Activated naive CD8-positive, alpha-beta T cell treated with anti-CD3 and anti-CD28 coated beads, Interleukin-2, amount 10 ng/mL, durations not matched to agents 7 days and 5 days (primary cell): ENCODE results near the gene NRCAM. TPM values are rescaled to one million over a fixed set of nuclear protein-coding genes. Genes with fewer than 3 reads are reported as not detected.
"Not testable (repeated sequence)": the region's sequence is repeated elsewhere in the genome, so short reads cannot be mapped to it uniquely, and the experiment has no call there.

ENCODE experiments used
- ATAC-seq: fragments of 150-1000 bp; cut with Tn5 transposase; one replicate; pipeline ENCODE4 v1.10.0; 2021; ENCODE audit warnings: low read depth, moderate library complexity
- POLR2A ChIA-PET: fragments of 350-600 bp; sonication (Branson Sonifier 250); formaldehyde crosslinking; loops from one replicate; lab custom pipeline; 2021; ENCODE audit warnings: antibody characterized with exemption; lab: Charles Lee
- DNase-seq: peaks from one replicate; pipeline ENCODE4 v3.0.0; 2021
- H3K27ac Mint-ChIP-seq: one replicate; pipeline ENCODE4 v1.8.0; 2022; ENCODE audit warnings: mild to moderate bottlenecking, mixed read lengths
- H3K27me3 Mint-ChIP-seq: one replicate; pipeline ENCODE4 v1.8.0; 2022; ENCODE audit warnings: mild to moderate bottlenecking, moderate library complexity, mixed read lengths
- H3K36me3 Mint-ChIP-seq: one replicate; pipeline ENCODE4 v1.8.0; 2021; ENCODE audit warnings: mild to moderate bottlenecking, mixed read lengths
- H3K4me1 Mint-ChIP-seq: one replicate; pipeline ENCODE4 v1.8.0; 2021; ENCODE audit warnings: mixed read lengths
- H3K4me3 Mint-ChIP-seq: one replicate; pipeline ENCODE4 v1.8.0; 2022; ENCODE audit warnings: mild to moderate bottlenecking, moderate library complexity, mixed read lengths
- H3K9me3 Mint-ChIP-seq: one replicate; pipeline ENCODE4 v1.8.0; 2021; ENCODE audit warnings: mixed read lengths
- total RNA-seq, 2 experiments: library from RNA; stranded (reverse); gene quantifications; one replicate each; pipeline ENCODE4 v1.2.3, GENCODE V29; 2021

The NRCAM gene
- total RNA-seq, 2 experiments from 2014 or later: 0.50 to 0.99 TPM

DNA sequence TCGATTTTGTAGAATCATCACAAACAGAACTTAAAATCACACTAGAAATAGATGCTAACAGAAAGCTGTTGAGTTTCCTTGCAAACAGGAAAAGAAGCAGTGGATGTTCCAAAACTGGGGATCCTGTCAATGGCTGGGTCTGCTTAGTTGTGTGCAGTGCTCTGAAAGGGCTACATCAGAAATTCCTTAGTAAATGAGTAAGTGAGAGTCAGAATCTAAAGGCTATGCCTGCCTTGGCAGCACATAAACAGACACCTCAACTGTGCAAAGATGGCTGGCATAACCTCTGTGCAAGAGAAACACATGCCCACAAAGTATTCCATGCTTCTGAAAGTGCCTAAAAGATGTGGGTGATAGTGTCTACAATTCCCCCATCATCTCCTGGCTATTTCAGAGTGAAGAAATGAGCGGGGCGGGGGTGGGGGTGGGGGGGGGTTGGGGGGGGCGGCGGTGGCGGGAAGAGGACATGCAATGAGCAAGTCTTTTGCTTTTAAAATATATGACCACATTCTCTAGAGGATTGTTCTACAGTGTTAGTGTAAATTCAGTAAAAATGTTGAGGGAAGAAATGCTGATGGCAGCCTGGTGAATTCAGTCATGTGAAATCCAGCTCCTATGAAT, 187.9 kb downstream of the NRCAM start:
- no peak overlapping the region for H3K4me3 Mint-ChIP-seq
- no peaks in the 10 kb centered on the region for H3K27me3 Mint-ChIP-seq
- ATAC-seq: no peak

DNA sequence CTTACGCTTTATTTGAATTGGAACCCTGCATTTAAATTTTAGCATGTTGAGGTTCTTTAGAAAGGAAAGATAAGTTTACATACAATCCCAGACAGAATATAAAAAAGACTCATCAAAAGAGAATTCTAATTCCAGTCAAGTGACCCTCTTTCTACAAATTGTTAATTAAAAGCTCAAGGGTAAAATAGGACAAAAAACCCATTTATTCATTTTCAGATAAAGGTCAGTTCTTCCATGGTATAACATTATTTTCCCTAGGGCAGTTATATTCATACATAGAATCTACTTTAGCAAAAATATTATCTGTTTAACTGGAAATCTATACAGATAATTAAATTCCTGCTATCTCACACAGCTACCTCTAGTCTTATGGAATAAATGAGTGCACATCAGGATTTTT, 188.6 kb downstream of the NRCAM start:
- no peaks in the 10 kb centered on the region for H3K9me3 Mint-ChIP-seq
- DNase-seq: no peak
- peaks cover 7% of the 10 kb centered on the region for H3K4me1 Mint-ChIP-seq
- no peak for ATAC-seq
- no peaks in the 10 kb centered on the region for H3K36me3 Mint-ChIP-seq
- H3K4me3 Mint-ChIP-seq: no peak overlapping the region
- POLR2A ChIA-PET: no interaction called here
- no peak overlapping the region for H3K27ac Mint-ChIP-seq
- no peaks in the 10 kb centered on the region for H3K27me3 Mint-ChIP-seq

More for the DNA sequence above, 187.9 kb downstream of the NRCAM start:
- POLR2A ChIA-PET: no interaction called here
- no peaks in the 10 kb centered on the region for H3K9me3 Mint-ChIP-seq
- H3K36me3 Mint-ChIP-seq: no peaks in the 10 kb centered on the region
- H3K4me1 Mint-ChIP-seq: peaks cover 7% of the 10 kb centered on the region
- DNase-seq: no peak
- H3K27ac Mint-ChIP-seq: no peak overlapping the region

DNA sequence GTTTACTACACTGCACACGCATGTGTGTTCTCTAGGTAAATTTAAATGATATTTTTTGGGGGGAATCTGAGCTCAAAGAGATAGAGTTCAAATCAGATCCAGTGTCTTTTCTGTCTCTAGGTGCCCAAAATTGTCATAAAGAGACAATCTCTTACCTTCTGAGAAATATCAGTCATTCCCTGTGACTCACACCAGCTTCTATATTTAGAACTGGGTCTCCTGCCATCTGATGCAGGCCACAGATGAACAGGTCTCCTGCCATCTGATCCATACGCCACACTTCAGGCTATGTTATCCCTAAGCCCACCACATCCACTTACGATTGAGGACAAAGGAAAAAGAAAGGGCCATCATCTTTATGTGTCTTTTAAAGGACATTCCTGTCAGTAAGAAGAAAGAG, 189.7 kb downstream of the NRCAM start:
- Mint-ChIP-seq H3K9me3 (no peaks in the 10 kb centered on the region), H3K27ac (no peak overlapping the region), H3K4me1 (peaks cover 7% of the 10 kb centered on the region), H3K36me3 (no peaks in the 10 kb centered on the region), H3K4me3 (no peak overlapping the region), H3K27me3 (no peaks in the 10 kb centered on the region)
- ATAC-seq (no peak), DNase-seq (no peak)
- POLR2A ChIA-PET: no interaction called here

DNA sequence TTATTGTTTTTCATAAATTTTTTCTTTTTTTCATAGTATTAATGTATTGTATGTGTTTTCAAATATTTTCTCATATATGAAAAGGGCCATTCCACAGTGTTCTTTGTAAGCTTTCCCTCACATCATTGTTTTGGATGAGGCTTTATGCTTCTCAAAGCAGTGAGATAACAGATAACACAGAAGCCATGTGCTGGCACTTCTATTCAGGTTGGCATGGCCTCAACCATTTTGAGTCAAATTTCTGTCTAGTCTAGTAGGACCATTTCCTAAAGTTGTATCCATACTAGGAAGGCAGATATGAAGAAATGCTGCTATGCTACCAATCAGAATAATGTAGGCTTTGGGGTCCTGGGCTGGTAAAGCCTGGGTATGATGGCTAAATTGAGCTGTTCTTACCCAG, 190.2 kb downstream of the NRCAM start:
- Mint-ChIP-seq H3K27me3 (no peaks in the 10 kb centered on the region), H3K9me3 (no peaks in the 10 kb centered on the region), H3K36me3 (no peaks in the 10 kb centered on the region), H3K4me3 (no peak overlapping the region), H3K27ac (no peak overlapping the region), H3K4me1 (peaks cover 7% of the 10 kb centered on the region)
- POLR2A ChIA-PET: no interaction called here
- ATAC-seq: no peak
- DNase-seq: no peak

DNA sequence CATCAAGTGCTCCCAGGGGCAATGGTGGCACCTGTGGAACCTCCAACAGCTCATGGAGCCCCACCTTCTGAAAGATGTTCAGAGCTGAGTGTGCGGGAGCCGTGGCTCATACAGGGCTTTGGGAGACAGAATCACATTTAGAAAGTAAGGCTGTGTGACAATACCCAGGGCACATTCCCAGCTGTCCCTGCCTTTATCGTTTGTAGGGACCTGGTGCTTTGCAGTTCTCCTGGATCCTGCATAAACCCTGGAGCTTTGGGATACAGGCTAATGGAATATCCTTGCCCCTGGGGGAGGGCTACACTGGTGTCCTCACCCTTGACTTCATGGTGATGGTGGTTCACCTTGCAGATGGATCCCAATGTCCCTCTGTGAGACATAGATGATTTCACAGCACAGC, 191.2 kb downstream of the NRCAM start:
- ATAC-seq (no peak), DNase-seq (no peak)
- Mint-ChIP-seq H3K4me3 (no peak overlapping the region), H3K27me3 (no peaks in the 10 kb centered on the region), H3K36me3 (no peaks in the 10 kb centered on the region), H3K4me1 (peaks cover 2% of the 10 kb centered on the region), H3K27ac (no peak overlapping the region), H3K9me3 (peaks cover 2% of the 10 kb centered on the region)
- POLR2A ChIA-PET: no interaction called here

DNA sequence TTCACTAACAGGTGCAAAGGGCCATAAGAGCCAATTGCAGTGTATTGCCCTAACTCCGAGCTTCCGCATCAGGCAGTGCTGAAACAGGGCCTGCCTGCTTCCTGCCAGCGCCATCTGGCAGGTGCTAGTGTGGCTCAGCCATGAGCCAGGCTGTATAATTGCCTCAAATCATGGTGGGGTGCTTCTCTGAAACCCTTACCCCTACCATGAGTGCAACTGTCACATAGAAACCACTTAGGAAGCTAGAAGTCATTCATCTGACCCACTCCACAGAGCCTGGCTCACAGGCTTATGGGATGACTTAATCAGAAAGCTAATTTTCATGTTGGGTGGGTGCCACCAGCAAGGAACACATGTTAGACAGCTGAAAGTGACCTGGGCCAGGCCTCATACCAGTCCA, 192.8 kb downstream of the NRCAM start:
- Mint-ChIP-seq H3K27ac (no peak overlapping the region), H3K4me1 (no peaks in the 10 kb centered on the region), H3K36me3 (no peaks in the 10 kb centered on the region), H3K27me3 (no peaks in the 10 kb centered on the region), H3K9me3 (peaks cover 7% of the 10 kb centered on the region), H3K4me3 (no peak overlapping the region)
- ATAC-seq: no peak
- DNase-seq: no peak
- POLR2A ChIA-PET: no interaction called here

DNA sequence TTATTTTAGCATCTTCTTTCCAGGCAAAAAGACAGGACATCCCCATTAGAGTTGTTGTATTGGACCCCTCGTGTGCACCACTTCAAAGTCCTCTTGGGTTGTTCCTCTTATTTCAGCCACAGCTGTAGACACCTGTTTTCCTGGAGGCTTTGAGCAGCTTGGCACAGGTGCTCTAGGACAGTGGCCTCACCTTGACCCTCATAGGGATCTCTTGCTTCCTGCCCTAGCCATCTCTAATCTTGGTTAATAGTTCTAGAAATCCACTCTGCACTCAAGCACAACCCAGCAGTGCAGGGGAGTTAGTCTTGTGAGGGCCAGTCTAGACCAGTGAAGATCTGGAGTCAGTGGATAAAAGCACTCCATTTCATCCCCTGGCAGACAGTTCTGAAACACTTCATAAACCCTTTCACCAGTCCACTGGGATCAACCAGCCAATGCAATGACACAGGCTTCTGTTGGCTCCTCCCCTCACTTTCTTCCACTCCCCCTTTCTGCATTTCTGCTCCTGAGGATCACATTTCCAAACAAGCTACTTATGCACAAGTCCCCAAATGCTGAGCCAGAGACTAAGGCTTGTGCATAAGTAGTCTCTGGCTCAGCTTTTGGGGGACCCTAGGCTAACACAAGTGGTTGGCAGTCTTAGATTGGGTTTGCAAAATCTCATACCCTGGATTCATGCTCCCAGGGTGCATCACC, 194.5 kb downstream of the NRCAM start:
- Mint-ChIP-seq H3K4me1 (no peaks in the 10 kb centered on the region), H3K36me3 (no peaks in the 10 kb centered on the region), H3K27me3 (no peaks in the 10 kb centered on the region), H3K4me3 (no peak overlapping the region), H3K27ac (no peak overlapping the region), H3K9me3 (peaks cover 8% of the 10 kb centered on the region)
- ATAC-seq (no peak), DNase-seq (no peak)
- POLR2A ChIA-PET: no interaction called here

DNA sequence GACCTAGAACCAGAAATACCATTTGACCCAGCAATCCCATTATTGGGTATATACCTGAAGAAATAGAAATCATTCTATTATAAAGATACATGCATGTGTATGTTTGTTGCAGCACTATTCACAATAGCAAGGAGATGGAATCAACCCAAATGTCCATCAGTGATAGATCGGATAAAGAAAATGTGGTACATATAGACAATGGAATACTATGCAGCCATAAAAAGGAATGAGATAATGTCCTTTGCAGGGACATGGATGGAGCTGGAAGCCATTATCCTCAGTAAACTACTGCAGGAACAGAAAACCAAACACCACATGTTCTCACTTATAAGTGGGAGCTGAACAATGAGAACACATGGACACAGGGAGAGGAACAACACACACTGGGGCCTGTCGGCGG, 196.8 kb downstream of the NRCAM start:
- POLR2A ChIA-PET, H3K36me3 Mint-ChIP-seq, H3K4me3 Mint-ChIP-seq, H3K27me3 Mint-ChIP-seq, ATAC-seq, H3K4me1 Mint-ChIP-seq, H3K9me3 Mint-ChIP-seq, H3K27ac Mint-ChIP-seq, DNase-seq: not testable (repeated sequence)

DNA sequence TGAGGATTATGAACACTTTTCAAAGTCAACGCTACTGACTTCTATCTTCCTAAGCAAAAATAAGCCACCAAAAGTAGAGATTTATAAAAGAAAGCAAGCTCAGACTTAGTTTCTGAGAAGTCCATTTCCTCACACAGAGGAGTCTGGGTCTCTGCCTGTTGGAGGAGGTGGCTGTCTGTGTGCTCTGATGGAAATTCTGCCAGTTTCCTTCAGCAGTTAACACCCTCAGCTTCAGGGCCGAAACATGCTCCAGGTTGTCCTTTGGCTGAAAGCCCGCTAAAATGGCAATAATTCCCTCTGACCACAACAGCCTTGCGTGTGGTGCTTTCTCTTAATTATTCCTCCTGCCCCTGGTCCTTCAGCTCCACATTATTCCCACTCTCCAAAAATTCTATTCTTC, 198.3 kb downstream of the NRCAM start:
- Mint-ChIP-seq H3K4me3 (no peak overlapping the region), H3K4me1 (no peaks in the 10 kb centered on the region), H3K27me3 (no peaks in the 10 kb centered on the region), H3K9me3 (peaks cover 8% of the 10 kb centered on the region), H3K36me3 (no peaks in the 10 kb centered on the region), H3K27ac (no peak overlapping the region)
- POLR2A ChIA-PET: no interaction called here
- ATAC-seq (no peak), DNase-seq (no peak)

DNA sequence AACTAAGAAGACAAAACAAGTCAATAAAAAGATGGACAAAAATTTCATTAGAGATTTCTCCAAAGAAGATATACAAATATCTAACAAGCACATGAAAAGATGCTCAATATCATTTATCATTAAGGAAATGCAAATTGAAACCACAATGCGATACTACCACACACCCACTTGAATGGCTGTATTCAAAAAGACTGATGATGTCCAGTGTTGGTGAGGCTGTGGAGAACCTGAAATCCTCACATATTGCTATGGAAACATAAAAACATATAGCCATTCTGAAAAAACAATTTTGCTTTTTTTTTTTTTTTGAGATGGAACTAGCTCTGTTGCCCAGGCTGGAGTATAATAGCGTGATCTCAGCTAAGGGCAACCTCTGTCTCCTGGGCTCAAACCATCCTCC, 202.0 kb downstream of the NRCAM start:
- no peak overlapping the region for H3K27ac Mint-ChIP-seq
- H3K36me3 Mint-ChIP-seq: no peaks in the 10 kb centered on the region
- H3K9me3 Mint-ChIP-seq: peaks cover 2% of the 10 kb centered on the region
- H3K4me1 Mint-ChIP-seq: no peaks in the 10 kb centered on the region
- ATAC-seq: no peak
- H3K4me3 Mint-ChIP-seq: no peak overlapping the region
- no peaks in the 10 kb centered on the region for H3K27me3 Mint-ChIP-seq
- no peak for DNase-seq
- POLR2A ChIA-PET: no interaction called here

DNA sequence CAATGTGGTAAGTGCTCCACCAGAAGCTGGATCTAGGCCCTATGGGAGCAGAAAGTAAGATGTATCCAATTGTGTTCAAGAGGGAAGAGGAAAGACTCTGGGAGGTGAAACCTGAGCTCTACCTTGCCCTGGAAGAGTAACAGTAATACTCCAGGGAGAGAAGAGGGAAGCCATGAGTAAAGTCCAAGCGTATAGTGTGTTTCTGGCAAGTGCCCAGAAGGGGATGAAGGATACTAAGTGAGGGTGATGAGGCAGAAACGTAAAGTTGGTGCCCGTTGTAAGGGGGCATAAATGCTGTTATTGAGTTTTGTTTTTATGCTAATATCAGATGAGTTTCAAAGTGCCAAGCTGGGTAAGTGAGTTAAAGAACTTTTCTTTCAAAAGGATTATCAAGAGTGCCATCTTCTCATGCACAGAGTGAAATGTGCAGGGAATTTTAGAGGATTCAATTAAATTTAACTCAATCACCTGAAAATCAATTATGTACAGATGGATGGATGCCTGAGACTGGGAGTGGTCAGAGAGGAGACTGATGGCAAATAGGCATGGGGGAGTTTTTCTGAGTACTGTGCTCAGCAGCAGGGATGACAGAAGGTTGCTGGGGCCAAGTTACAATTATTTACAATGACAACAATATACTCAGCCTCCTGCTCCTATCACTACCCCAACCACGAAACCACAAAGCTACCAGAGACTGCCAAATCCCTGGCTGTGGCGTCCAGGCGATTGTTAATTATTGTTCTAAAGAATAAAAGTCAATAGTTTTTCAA, 202.8 kb downstream of the NRCAM start:
- ATAC-seq: no peak
- H3K36me3 Mint-ChIP-seq: no peaks in the 10 kb centered on the region
- peaks cover 1% of the 10 kb centered on the region for H3K9me3 Mint-ChIP-seq
- POLR2A ChIA-PET: no interaction called here
- H3K4me3 Mint-ChIP-seq: no peak overlapping the region
- no peaks in the 10 kb centered on the region for H3K27me3 Mint-ChIP-seq
- H3K4me1 Mint-ChIP-seq: no peaks in the 10 kb centered on the region
- DNase-seq: no peak
- H3K27ac Mint-ChIP-seq: no peak overlapping the region

DNA sequence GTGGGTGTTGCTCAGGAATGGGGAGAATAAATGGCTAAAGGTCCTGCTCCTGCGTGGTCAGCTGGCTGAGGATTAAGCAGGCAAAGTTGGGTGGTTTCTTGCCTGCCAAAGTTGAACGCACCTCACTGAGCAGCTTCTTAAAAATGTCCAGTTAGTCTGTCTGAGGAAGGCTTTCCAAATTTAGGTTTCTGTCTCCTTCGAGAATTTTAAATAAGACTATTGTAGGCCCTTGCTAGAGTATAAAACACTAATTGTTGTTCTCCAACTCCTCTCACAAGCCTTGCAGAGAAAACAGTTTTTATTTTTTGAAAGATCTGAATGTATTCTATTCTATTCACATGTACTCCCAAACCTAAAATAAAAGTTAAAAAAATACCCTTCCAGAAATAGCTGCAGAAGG, 204.1 kb downstream of the NRCAM start:
- no peak overlapping the region for H3K27ac Mint-ChIP-seq
- H3K9me3 Mint-ChIP-seq: peaks cover 1% of the 10 kb centered on the region
- no peak overlapping the region for H3K4me3 Mint-ChIP-seq
- DNase-seq (no peak), ATAC-seq (no peak)
- no peaks in the 10 kb centered on the region for H3K4me1 Mint-ChIP-seq
- H3K36me3 Mint-ChIP-seq: no peaks in the 10 kb centered on the region
- no peaks in the 10 kb centered on the region for H3K27me3 Mint-ChIP-seq
- POLR2A ChIA-PET: no interaction called here

DNA sequence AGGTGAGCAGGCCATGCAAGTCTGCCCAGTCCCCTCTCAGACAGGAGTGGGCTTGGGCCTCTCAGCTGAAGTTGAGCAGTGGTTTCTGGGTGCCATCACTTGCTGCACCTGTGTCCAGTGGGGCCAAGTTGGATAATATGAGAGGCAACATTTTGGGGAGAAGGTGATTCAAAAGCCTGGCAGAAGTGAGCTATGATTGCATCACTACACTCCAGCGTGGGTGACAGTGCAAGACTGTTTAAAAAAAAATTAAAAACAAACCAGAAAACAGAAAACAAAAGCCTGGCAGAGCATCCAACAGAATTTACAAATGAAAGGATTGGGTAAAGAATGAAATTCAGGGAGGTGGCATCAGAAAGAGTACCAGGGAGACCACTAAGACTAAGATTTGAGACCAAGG, 204.5 kb downstream of the NRCAM start:
- no peaks in the 10 kb centered on the region for H3K36me3 Mint-ChIP-seq
- H3K9me3 Mint-ChIP-seq: no peaks in the 10 kb centered on the region
- ATAC-seq (no peak), DNase-seq (no peak)
- no peak overlapping the region for H3K4me3 Mint-ChIP-seq
- H3K27ac Mint-ChIP-seq: no peak overlapping the region
- POLR2A ChIA-PET: no interaction called here
- H3K27me3 Mint-ChIP-seq: no peaks in the 10 kb centered on the region
- H3K4me1 Mint-ChIP-seq: no peaks in the 10 kb centered on the region

DNA sequence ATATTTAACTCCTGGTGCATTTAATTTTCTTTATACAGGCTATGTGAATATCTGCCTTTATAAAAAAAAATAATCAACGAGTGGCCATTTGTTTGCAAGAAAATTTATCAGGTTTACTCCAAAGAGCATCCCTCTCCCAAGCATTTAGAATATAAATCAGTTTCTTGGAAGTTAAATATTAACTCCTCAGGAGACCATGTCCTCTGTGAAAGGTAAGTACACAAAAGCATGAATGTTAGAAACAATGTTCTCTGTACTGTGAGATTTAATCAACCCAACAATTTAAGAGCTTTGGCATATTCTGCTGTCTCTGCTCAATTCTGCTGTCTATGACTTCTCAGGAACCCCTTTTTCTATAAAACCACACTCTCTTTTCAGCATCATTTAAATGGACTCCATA, 206.8 kb downstream of the NRCAM start:
- H3K9me3 Mint-ChIP-seq: peaks cover 1% of the 10 kb centered on the region

More for the DNA sequence above, 206.8 kb downstream of the NRCAM start:
- Mint-ChIP-seq H3K27me3 (no peaks in the 10 kb centered on the region), H3K4me1 (peaks cover 2% of the 10 kb centered on the region), H3K4me3 (no peak overlapping the region), H3K36me3 (no peaks in the 10 kb centered on the region), H3K27ac (no peak overlapping the region)
- DNase-seq: no peak
- ATAC-seq: no peak
- POLR2A ChIA-PET: no interaction called here
